Motor neuron (in vitro differentiated cells): ENCODE data around the gene NAV2. TPM values are rescaled to one million over a fixed set of nuclear protein-coding genes. Genes with fewer than 3 reads are reported as not detected.

Experiments
- ATAC-seq, 8 experiments: fragments of 200-7000 bp; cut with Tn5 transposase; replicated peaks in 6 of 8; 2 replicates each; pipeline ENCODE4 v1.8.0; 2021; ENCODE audit warnings: mild to moderate bottlenecking in 8 of 8, moderate library complexity in 8 of 8
- H3K27ac ChIP-seq, 2 donors: fragments of 250-450 bp; sonication (Bioruptor Pico); 2 replicates each; pipeline ENCODE4 v1.9.0; 2021; ENCODE audit warnings: antibody characterized with exemption in 2 of 2, mild to moderate bottlenecking in 2 of 2, moderate library complexity in 1 of 2
- H3K4me1 ChIP-seq, 2 donors: fragments of 250-450 bp; sonication (Bioruptor Pico); replicated peaks in 1 of 2; 2 replicates each; pipeline ENCODE4 v1.6.1; 2021; ENCODE audit warnings: antibody characterized with exemption in 2 of 2, mild to moderate bottlenecking in 2 of 2, moderate library complexity in 1 of 2
- H3K4me3 ChIP-seq, 5 donors: fragments of 250-450 bp; sonication (Bioruptor Pico); 2 replicates each; pipeline ENCODE4 v1.9.0; 2021; ENCODE audit warnings: antibody characterized with exemption in 5 of 5, mild to moderate bottlenecking in 5 of 5, moderate library complexity in 4 of 5
- WGBS, 10 experiments: fragments of 450-650 bp; shearing (Covaris generic); methylation state at CpG; one replicate each; pipeline ENCODE4 v1.0.0; 2022; 5-methylcytosine and 5-hydroxymethylcytosine counted together
- in situ Hi-C, 9 experiments: fragments of 400-800 bp; cut with MboI; loops; one replicate each; pipeline ENCODE4 v1.15.0; 2021; ENCODE audit warnings: low sequenced_read_pairs in 9 of 9, low pct_unique_long_range_greater_than_20kb in 2 of 9; ENCODE audit not compliant: unreplicated experiment in 9 of 9
- total RNA-seq, 8 experiments: library from RNA; unstranded; fragments of 300-600 nt; gene quantifications; 2 replicates each; pipeline versions ENCODE4 v1.2.3 to v1.2.4, GENCODE V29; 2022

The NAV2 gene
- total RNA-seq, 8 experiments from 2014 or later: 0.54 to 23.0 (median 8.1) TPM

DNA sequence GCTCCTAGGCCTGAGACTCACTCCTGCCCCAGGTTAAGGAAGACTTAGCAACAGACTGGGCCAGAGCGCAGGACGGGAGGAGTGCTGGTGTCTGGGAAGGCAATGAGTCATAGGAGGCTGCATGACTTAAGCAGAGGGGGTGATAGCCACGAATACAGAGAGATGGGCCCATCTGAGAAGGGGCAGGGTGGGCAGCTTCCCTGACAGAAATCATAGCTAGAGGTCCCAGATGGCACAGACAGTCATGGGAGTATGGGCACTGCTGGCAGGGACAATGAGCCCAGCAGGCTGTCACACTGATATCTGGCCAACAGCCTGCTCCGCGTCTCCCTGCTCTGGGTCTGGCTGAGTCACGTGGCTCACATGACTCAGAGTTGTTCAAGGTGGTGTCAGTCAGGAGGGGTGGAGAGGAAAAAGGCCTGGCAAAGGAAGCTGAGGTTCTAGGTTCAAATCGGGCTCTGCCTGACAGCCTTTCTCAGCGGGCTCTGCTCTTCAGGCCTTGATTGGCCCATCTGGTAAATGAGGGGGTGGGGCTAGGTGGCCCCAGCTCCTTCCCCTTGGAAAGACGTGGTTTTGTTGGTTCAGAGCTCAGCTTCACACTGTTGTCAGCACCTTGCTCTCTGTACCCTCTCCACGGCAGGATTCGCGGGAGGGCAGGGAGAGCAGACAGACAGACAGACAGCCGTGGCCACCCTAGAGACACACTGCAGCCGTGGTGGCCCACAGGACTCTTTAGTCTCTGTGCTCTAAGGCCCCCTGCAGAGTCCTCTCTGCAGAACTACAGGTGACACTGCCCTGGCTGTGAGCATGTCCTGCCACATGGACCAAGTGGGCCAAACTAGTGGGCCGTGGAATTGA is 399.9 kb downstream of the NAV2 start:
- peak; percentile 87 to 95 (median 90) for ATAC-seq
- Histone ChIP-seq H3K27ac (peak overlapping the region in 1 of 2 donors; percentile 68), H3K4me1 (no peaks in the 10 kb centered on the region), H3K4me3 (no peak overlapping the region)
- 0 to 84% (median 4%) methylated on average over 1 to 5 of the region's 15 CpGs; no CpG with 5 or more reads in 5 of the 10 experiments for WGBS, 10 experiments
- in situ Hi-C loops: loop anchor here in 3 of 9 experiments (10.0 to 25.0 kb wide), 2 partner anchors 150 to 158 kb away; no protein-coding TSS in a partner anchor

- WGBS, 10 experiments: 63 to 100% (median 95%) methylated on average over 1 to 5 of the region's 5 CpGs; no CpG with 5 or more reads in 1 of the 10 experiments
- in situ Hi-C loops: loop anchor here in 3 of 9 experiments (10.0 to 25.0 kb wide), 2 partner anchors 151 to 158 kb away; no protein-coding TSS in a partner anchor
- H3K4me3 ChIP-seq: no peak overlapping the region
- H3K4me1 ChIP-seq: no peaks in the 10 kb centered on the region
- no peak for ATAC-seq
- H3K27ac ChIP-seq: no peak overlapping the region
Observed at GRCh38 chr11:20113149-20113438, 400.5 kb downstream of the NAV2 start.

GRCh38 chr11:20114588-20114987 is 402.0 kb downstream of the NAV2 start:
- Histone ChIP-seq H3K27ac (no peak overlapping the region), H3K4me3 (no peak overlapping the region), H3K4me1 (no peaks in the 10 kb centered on the region)
- ATAC-seq: no peak
- WGBS, 10 experiments: 60 to 100% (median 100%) methylated on average over 1 to 4 of the region's 10 CpGs; no CpG with 5 or more reads in 4 of the 10 experiments
- in situ Hi-C loops: loop anchor here in 3 of 9 experiments (10.0 to 25.0 kb wide), 2 partner anchors 152 to 160 kb away; no protein-coding TSS in a partner anchor

- peak in 1 of 8 experiments; percentile 28 for ATAC-seq
- Histone ChIP-seq H3K27ac (no peak overlapping the region), H3K4me1 (no peaks in the 10 kb centered on the region), H3K4me3 (no peak overlapping the region)
- in situ Hi-C loops: loop anchor here in 3 of 9 experiments (10.0 to 25.0 kb wide), 2 partner anchors 155 to 162 kb away; no protein-coding TSS in a partner anchor
- WGBS, 10 experiments: 17% methylated on average over 1 of the region's 1 CpG; no CpG with 5 or more reads in 9 of the 10 experiments
Observed at GRCh38 chr11:20116825-20117224, 404.2 kb downstream of the NAV2 start.

DNA sequence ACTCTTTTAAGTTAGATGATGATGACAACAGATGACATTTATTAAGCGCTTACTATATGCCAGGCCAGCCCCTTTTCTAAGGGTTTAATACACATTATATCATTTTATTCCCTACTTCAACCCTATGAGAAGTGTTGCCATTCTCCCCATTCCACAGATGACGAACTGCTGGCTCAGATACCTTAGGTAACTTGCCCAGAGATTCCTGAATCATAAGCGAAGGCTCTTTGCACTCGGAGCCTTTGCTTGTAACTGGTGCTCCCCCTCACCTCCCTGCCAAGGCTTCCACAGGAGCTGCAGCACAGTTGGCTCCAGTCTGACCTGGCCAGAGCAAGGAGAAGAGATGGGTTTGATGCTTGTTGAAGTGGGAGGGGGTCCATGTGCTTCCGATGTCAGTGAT is 404.7 kb downstream of the NAV2 start:
- H3K27ac ChIP-seq: no peak overlapping the region
- no peaks in the 10 kb centered on the region for H3K4me1 ChIP-seq
- no peak overlapping the region for H3K4me3 ChIP-seq
- WGBS, 10 experiments: 63 to 100% (median 100%) methylated on average over 1 to 4 of the region's 5 CpGs; no CpG with 5 or more reads in 2 of the 10 experiments
- in situ Hi-C loops: loop anchor here in 3 of 9 experiments (10.0 to 25.0 kb wide), 2 partner anchors 155 to 162 kb away; no protein-coding TSS in a partner anchor
- ATAC-seq: no peak

DNA sequence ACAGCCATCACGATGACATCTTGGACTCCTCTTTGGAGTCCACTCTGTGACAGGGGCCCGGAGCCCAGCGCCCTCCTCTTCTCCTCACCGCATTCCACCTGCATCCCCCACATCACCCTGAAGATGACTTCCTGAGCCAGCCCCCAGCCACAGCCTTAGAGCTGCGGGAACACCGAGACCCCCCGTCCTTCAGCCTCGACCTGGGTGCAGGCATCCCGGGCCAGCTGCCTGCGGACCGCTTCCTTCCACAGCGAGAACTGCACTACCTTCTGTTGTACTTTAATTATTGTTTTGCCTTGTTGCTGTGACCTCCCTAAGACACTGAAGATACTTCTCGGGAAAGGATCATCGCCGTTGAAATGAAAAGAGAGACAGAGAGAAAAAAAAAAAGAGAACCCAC is 405.6 kb downstream of the NAV2 start:
- Histone ChIP-seq H3K4me1 (no peaks in the 10 kb centered on the region), H3K4me3 (no peak overlapping the region), H3K27ac (no peak overlapping the region)
- no peak for ATAC-seq
- in situ Hi-C loops: loop anchor here in 3 of 9 experiments (10.0 to 25.0 kb wide), 2 partner anchors 156 to 163 kb away; no protein-coding TSS in a partner anchor
- WGBS, 10 experiments: 90 to 100% (median 98%) methylated on average over 2 to 9 of the region's 15 CpGs; no CpG with 5 or more reads in 3 of the 10 experiments

GRCh38 chr11:20119315-20119714 is 406.7 kb downstream of the NAV2 start:
- in situ Hi-C loops: loop anchor here in 3 of 9 experiments (10.0 to 25.0 kb wide), 2 partner anchors 157 to 165 kb away; no protein-coding TSS in a partner anchor
- no peaks in the 10 kb centered on the region for H3K4me1 ChIP-seq

DNA sequence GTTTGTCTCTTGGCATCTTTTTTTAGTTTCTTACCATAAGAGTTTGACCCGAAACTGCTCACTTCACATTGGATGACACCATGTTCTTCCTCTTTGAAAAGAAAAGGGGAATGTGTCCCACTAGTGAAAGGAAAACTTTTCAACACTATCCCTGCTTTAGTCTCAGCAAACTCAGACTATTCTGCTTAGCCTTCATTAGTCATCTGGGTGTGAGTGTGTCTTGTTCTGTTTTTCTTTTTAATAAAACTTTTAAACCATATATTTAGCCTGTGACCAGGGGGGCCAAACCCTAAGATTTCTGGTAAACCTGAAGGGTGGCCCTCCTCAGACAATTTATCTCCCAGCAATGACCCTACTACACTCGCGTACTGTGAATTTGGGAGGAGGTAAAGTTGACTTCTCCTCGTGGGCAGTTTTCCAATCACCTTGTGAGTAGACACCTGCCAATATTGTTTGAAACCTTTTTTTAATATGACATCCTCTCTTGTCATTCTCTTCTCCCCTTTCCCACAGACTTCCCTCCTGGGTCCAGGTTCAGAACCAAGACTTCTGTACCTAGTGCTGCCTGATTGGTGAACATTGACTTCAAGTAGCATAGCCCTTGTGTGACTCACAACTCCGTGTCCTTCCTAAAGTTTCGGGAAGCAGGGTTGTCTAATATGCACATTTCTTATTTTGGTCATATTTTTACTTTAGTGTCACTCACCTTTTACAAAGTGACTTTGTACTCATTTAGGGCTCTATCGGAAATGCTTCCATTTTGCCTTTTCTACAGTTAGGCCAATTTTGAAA is 407.7 kb downstream of the NAV2 start:
- H3K4me3 ChIP-seq: no peak overlapping the region
- in situ Hi-C loops: loop anchor here in 3 of 9 experiments (10.0 to 25.0 kb wide), 2 partner anchors 158 to 176 kb away; no protein-coding TSS in a partner anchor
- 51 to 100% (median 90%) methylated on average over 2 to 7 of the region's 7 CpGs for WGBS, 10 experiments
- no peak overlapping the region for H3K27ac ChIP-seq
- peak in 2 of 8 experiments; percentile 70 to 74 for ATAC-seq
- H3K4me1 ChIP-seq: no peaks in the 10 kb centered on the region

More at GRCh38 chr11:20119315-20119714, 406.7 kb downstream of the NAV2 start:
- Histone ChIP-seq H3K27ac (no peak overlapping the region), H3K4me3 (no peak overlapping the region)
- ATAC-seq: no peak
- 65 to 100% (median 94%) methylated on average over 1 to 7 of the region's 12 CpGs; no CpG with 5 or more reads in 2 of the 10 experiments for WGBS, 10 experiments

- ATAC-seq: no peak
- WGBS, 10 experiments: 0 to 93% (median 55%) methylated on average over 1 to 2 of the region's 3 CpGs; no CpG with 5 or more reads in 4 of the 10 experiments
- no peaks in the 10 kb centered on the region for H3K4me1 ChIP-seq
- no peak overlapping the region for H3K4me3 ChIP-seq
- in situ Hi-C loops: loop anchor here in 3 of 9 experiments (10.0 to 25.0 kb wide), 2 partner anchors 160 to 177 kb away; no protein-coding TSS in a partner anchor
- no peak overlapping the region for H3K27ac ChIP-seq
Observed at GRCh38 chr11:20122131-20122530, 409.5 kb downstream of the NAV2 start.

DNA sequence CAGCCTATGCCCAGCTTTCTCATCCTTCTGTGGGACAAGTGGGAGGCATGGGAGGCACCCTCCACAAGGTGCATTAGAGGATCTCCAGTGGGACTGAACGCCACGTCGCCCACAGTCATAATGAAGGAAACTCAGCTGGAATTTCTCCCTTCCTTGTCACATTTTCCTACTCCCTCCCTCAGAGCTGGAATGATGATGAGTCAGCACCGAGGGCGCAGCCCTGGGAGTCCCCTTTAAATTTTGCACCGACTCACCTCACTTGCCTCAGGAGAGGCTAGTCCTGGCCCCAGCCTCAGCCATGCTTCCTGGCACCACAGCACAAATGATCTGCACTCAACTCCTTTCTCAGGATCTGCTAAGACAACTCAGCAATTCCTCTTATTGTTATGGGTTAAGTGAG is 413.3 kb downstream of the NAV2 start:
- Histone ChIP-seq H3K4me3 (no peak overlapping the region), H3K27ac (no peak overlapping the region), H3K4me1 (no peaks in the 10 kb centered on the region)
- in situ Hi-C loops: loop anchor here in 6 of 9 experiments (5.0 to 25.0 kb wide), 7 partner anchors 164 to 564 kb away; no protein-coding TSS in a partner anchor
- WGBS, 10 experiments: 10 to 86% (median 76%) methylated on average over 2 to 3 of the region's 6 CpGs; no CpG with 5 or more reads in 2 of the 10 experiments
- peak in 2 of 8 experiments; percentile 36 to 47 for ATAC-seq

DNA sequence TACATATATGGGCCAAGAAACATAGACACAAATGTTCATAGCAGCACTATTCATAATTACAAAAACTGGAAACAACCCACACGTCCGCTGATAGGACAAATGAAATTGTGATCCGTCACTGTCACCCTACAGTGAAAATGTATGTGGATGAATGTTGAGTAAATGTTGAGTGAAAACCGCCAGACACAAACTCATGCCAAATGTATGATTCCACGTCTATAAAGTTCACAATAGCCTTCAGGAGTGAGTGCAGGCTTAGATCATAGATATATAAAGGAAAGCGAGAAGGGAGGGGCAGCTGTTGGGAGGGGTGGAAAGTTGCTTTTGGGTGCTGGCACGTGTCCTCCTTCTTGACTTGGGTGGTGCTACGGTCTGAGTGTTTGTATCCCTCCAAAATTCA is 414.1 kb downstream of the NAV2 start:
- Histone ChIP-seq H3K4me1 (no peaks in the 10 kb centered on the region), H3K27ac (no peak overlapping the region), H3K4me3 (no peak overlapping the region)
- WGBS, 10 experiments: 17 to 68% (median 20%) methylated on average over 1 to 3 of the region's 8 CpGs; no CpG with 5 or more reads in 5 of the 10 experiments
- no peak for ATAC-seq
- in situ Hi-C loops: loop anchor here in 6 of 9 experiments (5.0 to 25.0 kb wide), 7 partner anchors 164 to 564 kb away; no protein-coding TSS in a partner anchor
